IPS-18c (cell line): ENCODE results near the gene RAB31.

Experiments
- H3K4me3 ChIP-seq: 2 replicates; pipeline ENCODE4 v1.7.0; 2013; ENCODE audit warnings: low read depth, mild to moderate bottlenecking, low read length, moderate library complexity; ENCODE audit not compliant: insufficient read depth
- H3K9me3 ChIP-seq: one replicate; pipeline ENCODE4 v1.6.1; 2013; ENCODE audit warnings: mild to moderate bottlenecking, low read length, moderate library complexity; ENCODE audit not compliant: control insufficient read depth, insufficient read depth

Gene RAB31

GRCh38 chr18:9688036-9688741 lies 19.9 kb upstream of the RAB31 start:
- H3K9me3 ChIP-seq, result no peaks in the 10 kb centered on the region
- no peak overlapping the region; the same call in 1 of the 2 replicates for H3K4me3 ChIP-seq

- no peak overlapping the region for H3K4me3 ChIP-seq
- no peaks in the 10 kb centered on the region for H3K9me3 ChIP-seq
Observed at GRCh38 chr18:9689253-9689652, 18.8 kb upstream of the RAB31 start.

- no peak overlapping the region for H3K4me3 ChIP-seq
Observed at GRCh38 chr18:9690418-9691188, 17.5 kb upstream of the RAB31 start.

GRCh38 chr18:9691235-9691634 lies 16.9 kb upstream of the RAB31 start:
- no peak overlapping the region for H3K4me3 ChIP-seq
- H3K9me3 ChIP-seq, result no peaks in the 10 kb centered on the region

More at GRCh38 chr18:9690418-9691188, 17.5 kb upstream of the RAB31 start:
- no peaks in the 10 kb centered on the region for H3K9me3 ChIP-seq

- H3K4me3 ChIP-seq, result no peak overlapping the region
- H3K9me3 ChIP-seq, result no peaks in the 10 kb centered on the region
Observed at GRCh38 chr18:9694174-9694573, 13.9 kb upstream of the RAB31 start.

GRCh38 chr18:9694952-9695495 lies 13.1 kb upstream of the RAB31 start:
- no peaks in the 10 kb centered on the region for H3K9me3 ChIP-seq
- no peak overlapping the region for H3K4me3 ChIP-seq

GRCh38 chr18:9695605-9696004 lies 12.5 kb upstream of the RAB31 start:
- Histone ChIP-seq H3K9me3 (no peaks in the 10 kb centered on the region), H3K4me3 (no peak overlapping the region)

- Histone ChIP-seq H3K4me3 (no peak overlapping the region), H3K9me3 (no peaks in the 10 kb centered on the region)
Observed at GRCh38 chr18:9696112-9696511, 12.0 kb upstream of the RAB31 start.

- Histone ChIP-seq H3K4me3 (no peak overlapping the region), H3K9me3 (no peaks in the 10 kb centered on the region)
Observed at GRCh38 chr18:9696701-9697100, 11.4 kb upstream of the RAB31 start.

- Histone ChIP-seq H3K4me3 (no peak overlapping the region), H3K9me3 (no peaks in the 10 kb centered on the region)
Observed at GRCh38 chr18:9697121-9697520, 11.0 kb upstream of the RAB31 start.

GRCh38 chr18:9698497-9698896 lies 9.6 kb upstream of the RAB31 start:
- Histone ChIP-seq H3K9me3 (no peaks in the 10 kb centered on the region), H3K4me3 (no peak overlapping the region)

- no peak overlapping the region for H3K4me3 ChIP-seq
- no peaks in the 10 kb centered on the region for H3K9me3 ChIP-seq
Observed at GRCh38 chr18:9700261-9700796, 7.8 kb upstream of the RAB31 start.

GRCh38 chr18:9701609-9702349 lies 6.3 kb upstream of the RAB31 start:
- no peaks in the 10 kb centered on the region for H3K9me3 ChIP-seq
- H3K4me3 ChIP-seq, result no peak overlapping the region

GRCh38 chr18:9704233-9705118 lies 3.6 kb upstream of the RAB31 start:
- Histone ChIP-seq H3K9me3 (no peaks in the 10 kb centered on the region), H3K4me3 (no peak overlapping the region)

- Histone ChIP-seq H3K9me3 (no peaks in the 10 kb centered on the region), H3K4me3 (no peak overlapping the region)
Observed at GRCh38 chr18:9705183-9705829, 2.8 kb upstream of the RAB31 start.
